Renal cortical epithelial cell (primary cell): ENCODE measurements around the gene TMPRSS3. TPM values are rescaled to one million over a fixed set of nuclear protein-coding genes. Genes with fewer than 3 reads are reported as not detected.

ENCODE experiments used
- DNase-seq: peaks from one replicate; pipeline ENCODE4 v3.0.0-alpha.2; 2011; ENCODE audit warnings: low read depth
- total RNA-seq: library from RNA; depleted of rRNA; stranded (reverse); fragments of >200 nt; gene quantifications from 2 replicates; pipeline ENCODE4 v1.2.3, GENCODE V29; 2014

The TMPRSS3 gene
- total RNA-seq, 1 donor from 2014 or later, result 0.75 TPM

DNA sequence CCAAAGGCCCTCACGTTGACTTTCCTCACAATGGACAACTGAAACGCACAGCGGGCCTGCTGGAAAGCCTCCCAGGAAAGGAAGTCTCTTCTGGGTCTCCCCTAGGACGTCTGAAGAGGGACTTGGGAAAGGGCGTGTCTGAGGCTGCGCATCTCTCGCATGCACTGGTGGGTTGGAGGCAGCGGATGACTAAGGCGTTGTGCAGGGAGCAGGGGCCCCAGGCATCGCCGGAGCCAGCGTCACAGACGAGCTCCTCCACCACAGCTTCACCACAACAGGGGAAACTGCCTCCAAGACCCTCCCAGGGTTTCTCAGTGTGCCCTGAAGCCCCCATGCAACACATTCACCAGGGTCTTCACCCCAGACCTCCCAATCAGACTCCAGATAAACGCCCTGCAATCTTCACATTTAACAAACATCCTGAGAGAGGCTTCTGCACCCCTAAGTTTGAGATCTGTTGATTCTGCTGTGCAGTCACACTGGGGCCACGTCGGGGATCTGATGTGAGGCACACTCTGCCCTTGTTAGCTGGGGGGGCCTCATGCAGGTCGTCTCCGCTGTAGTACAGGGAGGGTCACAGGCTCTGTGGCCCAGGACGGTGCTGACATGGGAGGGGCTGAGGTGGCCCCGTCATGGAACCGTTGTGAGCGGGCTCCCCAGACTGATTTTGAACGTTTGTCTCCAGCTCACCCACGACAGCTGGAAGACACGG lies 22.5 kb downstream of the TMPRSS3 start:
- no peak for DNase-seq

DNA sequence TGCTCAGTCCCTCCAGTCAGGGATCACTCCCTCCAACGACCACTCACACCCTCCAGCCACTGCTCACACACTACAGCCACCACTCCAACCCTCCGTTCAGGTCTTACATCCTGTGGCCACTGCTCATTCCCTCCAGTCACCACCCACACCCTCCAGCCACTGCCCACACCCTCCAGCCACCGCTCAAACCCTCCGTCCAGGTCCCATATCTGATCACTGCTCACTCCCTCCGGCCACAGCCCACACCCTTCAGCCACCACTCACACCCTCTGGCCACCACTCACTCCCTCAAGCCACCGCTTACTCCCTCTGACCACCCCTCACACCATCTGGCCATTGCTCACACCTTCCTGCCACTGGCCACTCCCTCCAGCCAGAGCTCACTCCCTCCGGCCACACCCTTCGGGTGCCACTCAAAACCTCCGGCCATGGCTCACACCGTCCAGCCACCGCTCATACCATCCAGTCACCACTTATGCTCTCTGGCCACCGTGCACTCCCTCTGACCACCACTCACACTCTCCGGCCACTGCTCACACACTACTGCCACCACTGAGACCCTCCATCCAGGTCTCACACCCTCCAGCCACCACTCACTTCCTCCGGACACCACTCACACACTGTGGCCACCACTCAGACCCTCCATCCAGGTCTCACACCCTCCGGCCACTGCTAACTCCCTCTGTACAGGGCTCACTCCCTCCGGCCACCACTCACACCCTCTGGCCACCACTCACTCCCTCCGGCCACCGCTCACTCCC lies 24.8 kb downstream of the TMPRSS3 start:
- no peak for DNase-seq

- DNase-seq, result no peak
Observed at GRCh38 chr21:42369821-42370220, 26.0 kb downstream of the TMPRSS3 start.

DNA sequence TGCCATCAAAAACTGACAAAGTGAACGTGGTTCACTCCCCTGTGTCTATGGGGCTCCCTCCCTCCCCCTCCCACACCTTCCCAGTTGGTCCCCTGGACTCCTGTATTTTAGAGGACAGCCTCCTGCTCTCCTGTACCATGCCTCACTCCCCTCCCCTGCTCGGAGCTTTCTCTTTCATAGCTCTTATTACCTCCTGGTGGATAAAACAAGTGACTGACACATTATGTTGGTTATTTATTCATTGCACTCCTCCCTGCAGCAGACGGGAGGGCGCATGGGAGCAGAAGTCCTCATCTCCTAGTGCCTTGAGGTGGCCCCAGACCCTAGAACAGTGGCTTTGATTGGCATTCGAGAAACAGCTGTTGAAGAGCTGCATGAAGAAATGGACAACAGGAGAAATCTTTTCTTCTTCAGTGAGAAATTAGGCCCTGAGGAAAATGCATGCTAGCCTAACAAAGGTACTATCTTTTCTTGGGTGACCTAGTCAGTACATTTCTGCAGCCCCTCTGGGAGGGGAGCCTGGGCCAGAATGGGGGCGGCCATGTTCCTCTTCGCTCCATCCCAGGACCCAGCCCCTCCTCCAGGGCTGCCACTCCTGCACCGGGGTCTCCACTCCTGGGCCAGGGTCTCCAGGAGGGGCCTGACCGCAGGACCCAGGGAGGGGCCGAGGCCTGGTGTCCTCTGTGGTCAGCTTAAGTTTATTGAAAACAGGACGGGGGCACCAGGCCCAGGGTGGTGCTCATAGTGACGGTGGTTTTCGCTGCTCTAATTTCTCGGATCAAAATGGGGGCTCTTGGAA lies 28.3 kb downstream of the TMPRSS3 start:
- DNase-seq, result no peak

DNA sequence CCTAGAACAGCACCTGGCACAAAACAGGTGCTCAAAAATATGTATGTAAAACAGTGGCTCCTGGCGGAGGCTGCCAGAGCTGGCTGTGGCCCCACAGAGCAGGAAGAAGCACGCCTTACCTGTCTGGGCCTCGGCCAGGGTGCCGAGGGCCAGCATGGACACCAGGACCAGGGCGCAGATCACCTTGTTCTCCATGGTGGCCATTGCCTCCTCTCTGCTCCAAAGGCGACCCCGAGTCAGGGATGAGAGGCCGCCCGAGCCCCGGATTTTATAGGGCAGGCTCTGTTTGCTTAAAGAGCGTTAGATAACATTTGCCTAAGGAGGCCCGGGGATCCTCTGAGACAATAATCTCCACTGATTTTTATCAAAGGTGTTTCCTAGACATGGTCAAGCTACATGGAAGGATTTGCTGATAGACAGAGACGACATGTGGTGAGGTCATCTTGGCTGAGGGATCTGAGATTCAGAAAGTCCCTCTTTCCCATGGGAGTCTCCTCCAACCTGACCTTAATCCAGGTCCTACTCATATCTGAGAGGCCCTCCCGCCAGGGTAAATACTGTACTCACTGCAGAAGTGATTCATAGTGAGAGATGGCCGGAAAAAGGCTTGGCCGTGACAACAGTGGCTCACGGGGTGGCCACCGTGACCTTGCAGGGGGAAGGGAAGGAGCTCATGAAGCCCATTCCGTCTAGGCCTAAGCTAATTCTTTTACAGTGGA lies 29.4 kb downstream of the TMPRSS3 start, which contains the start of gene TFF1:
Gene TFF1, minus strand, starts transcription at position 244 of the 719 bp plus-strand sequence. Its CDS starts 40 bp downstream, at position 204.
- DNase-seq, result no peak

DNA sequence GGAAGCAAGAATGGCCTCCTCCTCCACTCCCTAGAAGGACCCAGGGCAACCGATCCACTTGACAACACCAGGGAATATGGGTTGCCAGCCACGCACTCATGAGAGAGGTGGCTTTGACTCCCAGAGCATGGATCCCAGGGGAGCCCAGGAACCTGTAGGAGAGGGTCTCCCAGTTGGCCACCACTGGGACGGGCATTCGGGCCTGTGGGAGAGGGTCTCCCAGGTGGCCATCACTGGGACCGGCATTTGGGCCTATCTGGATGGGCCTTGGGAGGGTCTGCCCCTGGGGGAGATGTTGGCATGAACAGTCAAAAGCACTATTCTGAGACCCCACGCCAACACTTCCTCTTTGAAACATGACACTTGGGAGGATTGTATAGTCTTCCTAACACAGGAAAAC lies 30.1 kb downstream of the TMPRSS3 start:
- no peak for DNase-seq

GRCh38 chr21:42364304-42364865 lies 31.5 kb downstream of the TMPRSS3 start:
- no peak for DNase-seq

GRCh38 chr21:42363312-42363711 lies 32.5 kb downstream of the TMPRSS3 start:
- DNase-seq, result peak; percentile 21

DNA sequence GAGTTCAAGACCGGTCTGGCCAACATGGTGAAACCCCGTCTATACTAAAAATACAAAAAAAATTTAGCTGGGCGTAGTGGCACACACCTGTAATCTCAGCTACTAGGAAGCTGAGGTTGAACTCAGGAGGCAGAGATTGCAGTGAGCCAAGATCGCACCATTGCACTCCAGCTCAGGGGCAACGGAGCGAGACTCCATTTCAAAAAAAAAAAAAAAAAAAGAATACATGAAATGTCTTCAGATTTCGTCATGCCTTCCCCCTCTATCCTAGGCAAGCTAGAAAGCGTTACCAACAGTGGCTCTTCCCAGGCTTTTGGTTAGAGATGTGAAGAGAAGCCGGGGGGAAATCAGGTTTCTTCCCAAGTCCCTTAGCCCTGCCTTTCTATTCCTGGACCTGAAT lies 33.2 kb downstream of the TMPRSS3 start:
- no peak for DNase-seq

DNA sequence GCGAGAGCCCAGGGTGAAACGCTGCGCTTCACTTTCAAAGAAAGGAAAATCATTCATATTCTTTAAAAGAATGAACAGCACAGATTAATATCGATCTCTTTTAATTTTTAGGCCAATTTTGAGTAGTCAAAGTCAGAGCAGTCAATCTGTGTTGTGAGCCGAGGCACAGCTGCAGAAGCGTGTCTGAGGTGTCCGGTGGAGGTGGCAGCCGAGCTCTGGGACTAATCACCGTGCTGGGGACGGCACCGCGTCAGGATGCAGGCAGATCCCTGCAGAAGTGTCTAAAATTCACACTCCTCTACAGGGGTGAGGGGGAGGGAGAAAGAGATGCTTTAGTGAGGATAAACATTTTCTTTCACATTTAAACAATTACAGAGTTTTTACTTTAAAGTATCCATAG lies 33.7 kb downstream of the TMPRSS3 start:
- no peak for DNase-seq

DNA sequence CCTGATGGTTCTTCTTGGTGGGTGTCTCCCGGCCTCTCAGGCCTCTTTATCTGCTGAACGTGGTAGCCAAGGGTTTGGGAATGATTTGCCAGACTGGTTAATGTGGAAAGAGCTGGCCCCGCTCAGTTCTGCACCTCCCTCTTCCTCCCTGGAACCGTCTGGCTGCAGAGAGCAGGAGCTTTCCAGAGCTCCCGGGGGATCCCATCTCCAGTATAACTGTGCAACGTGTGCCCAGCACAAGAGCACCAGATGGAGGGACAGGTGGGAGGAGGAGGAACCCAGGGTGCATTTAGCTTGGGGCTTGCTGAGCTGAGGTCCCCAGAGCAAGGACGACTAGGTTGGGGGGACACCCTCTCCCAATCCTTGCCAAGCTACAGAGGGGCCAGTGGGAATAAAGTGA lies 34.6 kb downstream of the TMPRSS3 start:
- DNase-seq, result no peak

- DNase-seq, result no peak
Observed at GRCh38 chr21:42360317-42360716, 35.5 kb downstream of the TMPRSS3 start.

- no peak for DNase-seq
Observed at GRCh38 chr21:42358937-42359336, 36.9 kb downstream of the TMPRSS3 start.

GRCh38 chr21:42358261-42358660 lies 37.6 kb downstream of the TMPRSS3 start:
- DNase-seq, result no peak

- DNase-seq, result no peak
Observed at GRCh38 chr21:42357307-42357706, 38.5 kb downstream of the TMPRSS3 start.

DNA sequence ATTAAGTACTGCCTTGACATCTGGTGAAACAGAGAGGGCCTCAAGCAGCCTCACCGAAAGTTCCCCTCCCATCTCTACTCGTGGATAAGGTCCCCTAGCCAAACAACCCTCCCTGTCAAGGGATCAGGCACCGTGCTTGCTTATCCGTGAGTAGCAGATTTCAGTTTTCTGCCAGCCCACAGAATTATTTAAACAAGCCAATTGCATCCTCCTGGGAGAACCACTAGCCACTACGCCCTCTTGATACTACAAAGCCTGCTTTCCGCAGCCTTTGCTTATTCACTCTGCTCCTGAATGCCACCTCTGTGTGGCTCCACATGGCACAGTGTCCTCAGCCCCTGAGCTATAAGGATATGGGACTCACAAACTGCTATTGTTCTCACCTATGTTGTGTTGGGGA lies 39.2 kb downstream of the TMPRSS3 start:
- DNase-seq, result no peak

DNA sequence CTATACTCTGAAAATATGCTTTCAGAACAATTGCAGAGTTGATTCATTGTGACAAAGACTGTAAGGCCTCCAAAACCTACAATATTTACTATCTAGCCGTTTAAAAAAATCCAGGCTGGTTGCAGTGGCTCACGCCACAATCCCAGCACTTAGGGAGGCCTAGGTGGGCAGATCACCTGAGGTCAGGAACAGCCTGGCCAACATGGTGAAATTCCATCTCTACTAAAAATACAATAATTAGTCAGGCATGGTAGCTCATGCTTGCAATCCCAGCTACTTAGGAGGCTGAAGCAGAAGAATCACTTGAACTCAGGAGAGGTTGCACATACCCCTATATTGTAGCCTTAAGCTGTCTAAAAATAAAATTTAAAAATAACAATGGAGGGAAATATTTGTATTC lies 39.8 kb downstream of the TMPRSS3 start:
- DNase-seq, result peak; percentile 19

- no peak for DNase-seq
Observed at GRCh38 chr21:42353623-42354022, 42.2 kb downstream of the TMPRSS3 start.

- DNase-seq, result no peak
Observed at GRCh38 chr21:42352441-42353095, 43.3 kb downstream of the TMPRSS3 start.

GRCh38 chr21:42351626-42352440 lies 44.0 kb downstream of the TMPRSS3 start:
- DNase-seq, result no peak
